Fibroblast of skin of back (primary cell): ENCODE data around the gene SPINK14. TPM values are rescaled to one million over a fixed set of nuclear protein-coding genes. Genes with fewer than 3 reads are reported as not detected.
A peak's percentile ranks its signal among the peaks of the same experiment; 100 is the strongest.

Source experiments
- DNase-seq: peaks from one replicate; pipeline ENCODE4 v3.0.0-alpha.2; 2013
- polyA plus RNA-seq, 2 experiments: library from polyadenylated mRNA; unstranded; fragments of 120-200 nt; gene quantifications; one replicate each; pipeline ENCODE4 v1.2.1, GENCODE V29; 2013; ENCODE audit not compliant: insufficient read length in 2 of 2

The SPINK14 gene, protein sequence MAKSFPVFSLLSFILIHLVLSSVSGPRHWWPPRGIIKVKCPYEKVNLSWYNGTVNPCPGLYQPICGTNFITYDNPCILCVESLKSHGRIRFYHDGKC
- polyA plus RNA-seq (2013, experiment 1 of 2; ENCODE audit: insufficient read length), result not detected
- not detected for polyA plus RNA-seq (2013, experiment 2 of 2; ENCODE audit: insufficient read length)

DNA sequence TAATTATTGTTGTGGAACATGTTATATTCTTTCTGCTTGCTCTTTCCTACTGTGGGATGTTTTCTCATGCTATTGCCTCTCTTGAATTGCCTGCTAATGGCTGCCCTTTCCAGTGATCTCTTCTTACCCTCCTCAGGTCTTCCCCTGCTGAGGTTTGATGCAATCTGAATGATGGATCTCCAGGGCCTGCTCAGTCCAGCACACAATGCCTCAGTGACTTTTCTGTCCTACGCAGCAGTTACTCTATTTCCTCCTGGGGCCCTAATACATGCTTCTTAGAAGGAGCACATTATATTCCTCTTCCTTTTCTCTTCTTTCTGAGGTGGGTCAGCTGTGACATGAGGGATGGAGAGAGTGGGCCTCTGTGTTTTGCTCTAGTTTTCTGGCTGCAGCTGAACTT, at the start of gene SPINK14:
TSS of gene SPINK14 (plus strand) at position 301 of the 400 bp plus-strand sequence. CDS start 1,187 bp downstream, outside the sequence.
- DNase-seq, result no peak

DNA sequence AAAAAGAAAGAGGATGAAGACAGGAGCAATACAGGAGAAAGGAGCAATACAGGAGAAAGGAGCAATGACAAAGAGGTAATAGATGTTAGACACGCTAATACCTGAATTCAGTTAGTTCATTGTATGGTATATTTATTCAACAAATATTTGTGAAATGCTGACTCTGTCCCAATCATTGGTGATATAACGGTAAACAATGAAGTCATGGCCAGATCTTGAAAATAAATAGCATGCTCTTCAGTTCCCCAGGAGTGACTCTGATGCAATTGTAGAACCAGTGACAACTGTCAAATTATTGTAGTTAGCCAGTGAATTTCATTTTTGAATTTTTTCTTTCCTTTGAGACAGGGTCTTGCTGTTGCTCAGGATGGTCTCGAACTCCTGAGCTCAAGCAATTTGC, 48.0 kb upstream of the SPINK14 start:
- DNase-seq, result no peak

DNA sequence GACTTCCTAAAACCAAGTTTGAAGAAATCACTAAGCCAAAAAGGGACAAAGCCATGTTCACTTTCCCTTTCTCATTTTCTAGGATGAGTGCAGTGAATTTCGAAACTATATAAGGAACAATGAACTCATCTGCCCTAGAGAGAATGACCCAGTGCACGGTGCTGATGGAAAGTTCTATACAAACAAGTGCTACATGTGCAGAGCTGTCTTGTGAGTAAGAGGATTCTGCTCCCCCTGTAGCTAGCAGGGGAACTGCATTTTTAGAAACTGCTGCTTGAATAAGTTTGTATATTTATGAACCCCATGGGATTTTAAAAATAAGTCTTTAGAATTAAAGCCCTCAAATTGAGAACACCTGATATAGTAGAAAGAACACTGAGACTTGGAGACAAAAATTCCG, 42.7 kb upstream of the SPINK14 start:
- no peak for DNase-seq

DNA sequence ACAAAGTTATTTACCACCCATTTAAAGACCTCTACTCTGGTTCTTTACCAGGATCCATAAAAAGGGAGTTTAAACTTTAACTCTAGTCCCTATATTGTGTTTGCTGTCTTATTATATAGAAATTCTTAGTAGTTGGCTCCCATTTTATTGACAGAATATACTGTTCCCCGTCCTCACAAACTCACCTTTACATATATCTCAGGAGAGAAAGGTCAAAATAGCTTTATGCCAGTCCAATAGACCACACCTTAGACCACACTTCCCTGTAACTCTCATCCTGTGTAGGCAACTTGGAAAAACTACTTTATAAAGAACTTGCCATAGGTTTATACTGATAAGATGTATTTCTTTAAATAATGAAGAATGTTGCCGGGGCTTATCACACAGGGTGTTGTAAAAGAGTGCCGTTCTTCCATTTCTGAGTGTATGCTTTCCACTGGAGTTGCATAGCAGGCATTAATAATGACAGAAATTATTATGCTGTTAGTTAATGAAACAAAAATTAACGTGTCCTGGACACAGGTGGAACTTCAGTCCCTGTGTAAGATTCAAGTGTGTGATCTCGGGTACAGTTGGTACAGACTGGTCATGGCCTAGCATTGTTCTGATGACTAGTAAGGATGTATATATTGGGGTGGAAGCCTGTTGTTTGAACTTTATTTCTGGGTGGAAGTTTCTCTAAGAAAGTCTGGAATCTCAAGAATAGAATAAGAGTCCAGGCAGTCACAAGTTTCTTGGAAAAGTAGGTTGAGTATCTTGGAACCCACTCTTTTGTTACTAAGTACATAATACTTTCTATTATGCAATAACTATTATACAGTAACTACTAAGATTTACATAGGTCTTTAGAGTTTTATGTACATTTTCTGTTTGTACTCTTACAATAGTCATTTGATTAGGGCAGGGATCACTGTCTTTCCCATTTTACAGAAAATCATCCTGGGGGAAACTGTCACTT, 33.0 kb upstream of the SPINK14 start:
- no peak for DNase-seq

DNA sequence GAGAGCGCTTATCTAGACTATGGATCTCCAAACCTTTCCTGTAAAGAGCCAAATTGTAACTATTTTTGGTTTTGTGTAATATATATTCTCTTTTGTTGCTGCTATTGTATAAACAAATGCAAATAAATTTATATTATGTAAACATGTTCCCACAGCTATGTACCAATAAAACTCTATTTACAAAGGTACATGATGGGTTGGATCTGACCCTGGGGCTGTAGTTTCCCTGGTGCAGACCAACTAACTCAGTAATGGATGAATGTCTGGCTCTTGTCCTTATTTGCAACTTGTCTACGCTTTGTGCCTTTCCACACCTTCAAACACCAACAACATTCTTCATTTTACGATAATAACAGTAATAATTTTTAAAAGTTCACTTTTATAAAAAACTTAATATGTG, 27.5 kb upstream of the SPINK14 start:
- DNase-seq, result no peak

DNA sequence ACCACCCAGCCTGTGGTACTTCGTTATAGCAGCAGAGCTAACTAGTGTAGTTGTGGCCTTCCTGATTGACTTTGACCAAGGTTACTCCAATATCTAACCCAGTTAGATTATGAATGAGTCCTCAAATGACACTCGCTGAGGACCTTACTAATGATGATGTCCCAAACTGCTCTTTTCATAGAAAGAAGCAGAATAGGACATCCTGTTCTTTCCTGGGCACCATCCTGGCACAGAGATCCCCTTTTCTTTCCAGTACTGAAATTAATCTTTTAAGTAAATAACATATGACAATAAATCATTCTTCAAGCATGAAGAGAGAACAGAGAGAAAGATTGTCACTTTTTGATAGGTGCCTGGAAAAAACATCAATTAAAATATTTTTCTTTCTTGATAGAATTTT, 26.7 kb upstream of the SPINK14 start:
- DNase-seq, result no peak

DNA sequence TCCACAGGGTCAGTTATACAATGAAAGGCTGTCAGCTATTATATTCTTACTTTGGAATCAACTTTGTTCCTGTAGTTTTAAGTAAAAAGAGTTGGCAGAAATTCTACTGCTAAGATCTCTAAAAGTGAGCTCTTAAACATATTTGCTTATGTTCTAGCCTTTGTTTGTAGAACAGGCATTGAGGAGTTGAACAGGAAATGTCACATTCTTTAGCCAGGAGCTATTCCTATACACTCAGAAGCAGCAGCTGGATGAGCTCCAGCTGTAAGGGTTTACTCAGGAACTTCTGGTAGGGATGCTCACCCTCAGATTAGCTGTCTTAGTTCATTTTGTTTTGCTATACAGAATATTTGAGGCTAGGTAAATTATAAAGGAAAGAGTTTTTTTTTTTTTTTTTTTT, 22.4 kb upstream of the SPINK14 start:
- peak; percentile 12 for DNase-seq

DNA sequence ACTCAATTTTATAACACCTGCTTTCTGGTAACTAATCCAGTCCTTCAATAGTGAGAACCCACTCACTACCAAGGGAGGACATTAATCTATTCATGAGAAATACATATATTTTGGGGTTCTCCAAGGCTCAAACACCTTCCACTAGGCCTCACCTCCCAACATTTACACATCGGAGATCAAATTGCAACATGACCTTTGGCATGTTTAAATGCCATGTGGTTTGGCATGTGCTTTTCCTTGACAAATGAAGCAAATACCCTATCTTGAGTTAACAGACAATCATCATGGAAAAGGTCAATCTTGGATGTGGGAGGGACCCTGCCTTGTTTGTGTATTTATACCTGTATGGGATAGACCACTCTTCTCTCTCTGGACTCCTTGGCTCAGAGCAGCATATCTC, 21.9 kb upstream of the SPINK14 start:
- no peak for DNase-seq

DNA sequence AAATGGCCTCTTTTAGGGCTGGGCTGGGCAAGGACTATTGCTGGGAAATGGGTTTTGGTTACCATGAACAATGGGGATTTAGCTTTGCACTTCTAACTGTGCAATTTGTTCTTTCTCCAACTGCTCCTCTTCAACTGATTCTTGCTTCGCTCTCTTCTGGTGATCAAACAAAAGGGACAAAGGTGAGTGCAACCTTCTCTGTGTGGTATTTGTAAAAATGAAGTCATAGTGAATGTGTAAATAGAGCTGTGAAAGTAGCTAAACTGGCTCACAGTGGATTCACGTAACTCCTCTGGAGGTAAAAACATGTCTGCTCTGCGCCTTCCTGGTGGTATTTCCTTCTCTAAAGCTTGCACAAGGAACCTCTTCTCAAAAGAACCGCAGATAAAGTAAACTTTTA, 20.9 kb upstream of the SPINK14 start:
- no peak for DNase-seq

DNA sequence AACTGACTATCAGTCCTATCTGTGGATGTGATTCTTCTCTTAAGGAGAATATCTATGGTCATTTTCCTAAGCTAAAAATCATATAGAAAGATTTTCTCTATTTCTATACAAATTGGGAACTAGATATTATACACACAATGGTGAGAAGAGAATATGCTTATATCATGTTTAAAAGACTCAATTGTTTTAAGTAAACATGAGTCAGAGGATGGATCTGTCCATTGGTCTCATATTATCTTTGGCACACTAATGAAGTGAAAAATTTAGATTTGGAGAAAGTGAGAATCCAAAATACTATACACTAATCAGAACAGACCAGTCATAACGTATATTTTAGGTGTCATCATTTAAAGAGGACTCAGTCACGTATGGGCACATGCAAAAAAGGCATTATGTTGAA, 16.5 kb upstream of the SPINK14 start:
- no peak for DNase-seq

DNA sequence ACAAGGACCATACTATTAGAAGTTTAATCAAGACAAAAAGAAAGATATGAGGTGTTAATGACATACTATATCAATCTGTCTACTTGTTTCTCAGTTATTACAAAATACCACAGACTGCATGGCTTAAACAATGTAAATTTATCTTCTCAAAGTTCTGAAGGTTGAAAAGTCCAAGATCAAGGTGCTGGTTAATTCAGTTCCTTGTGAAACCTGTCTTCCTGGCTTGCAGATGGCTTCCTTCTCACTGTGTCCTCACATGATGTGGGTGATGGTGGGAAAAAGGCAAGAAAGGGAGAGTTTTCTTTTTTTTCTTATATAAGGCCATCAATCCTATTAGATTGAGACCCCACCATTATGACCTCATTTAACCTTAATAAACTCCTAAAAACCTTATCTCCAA, 15.6 kb upstream of the SPINK14 start:
- no peak for DNase-seq

DNA sequence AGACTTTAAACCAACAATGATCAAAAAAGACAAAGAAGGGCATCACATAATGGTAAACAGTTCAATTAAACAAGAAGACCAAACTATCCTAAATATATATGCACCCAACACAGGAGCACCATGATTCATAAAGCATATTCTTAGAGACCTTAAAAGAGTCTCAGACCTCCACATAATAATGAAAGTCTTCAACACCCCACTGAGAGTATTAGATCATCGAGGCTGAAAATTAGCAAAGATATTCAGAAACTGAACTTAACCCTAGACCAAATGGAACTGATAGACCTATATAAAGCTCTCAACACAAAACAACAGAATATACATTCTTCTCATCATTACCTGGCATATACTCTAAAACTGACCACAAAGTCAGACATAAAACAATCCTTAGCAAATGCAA, 11.7 kb upstream of the SPINK14 start:
- no peak for DNase-seq

DNA sequence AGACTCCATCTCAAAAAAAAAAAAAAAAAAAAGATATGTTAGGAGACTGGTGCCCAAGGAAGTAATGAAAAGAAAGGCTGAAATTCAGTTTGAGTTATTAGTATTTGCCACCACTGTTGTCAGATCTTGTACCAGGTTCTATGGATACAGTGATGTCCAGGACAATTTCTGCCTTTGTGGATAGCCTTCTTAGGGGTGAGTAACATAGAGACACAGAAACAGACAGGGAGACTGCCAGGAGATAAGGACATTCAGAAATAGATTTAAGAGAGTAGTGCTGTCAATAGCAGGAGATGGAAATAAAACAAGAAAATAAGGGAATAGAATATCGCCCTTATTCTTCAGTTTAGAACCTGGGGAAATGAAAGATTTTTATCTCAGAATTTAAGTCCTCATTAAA, 6.3 kb upstream of the SPINK14 start:
- DNase-seq, result no peak

DNA sequence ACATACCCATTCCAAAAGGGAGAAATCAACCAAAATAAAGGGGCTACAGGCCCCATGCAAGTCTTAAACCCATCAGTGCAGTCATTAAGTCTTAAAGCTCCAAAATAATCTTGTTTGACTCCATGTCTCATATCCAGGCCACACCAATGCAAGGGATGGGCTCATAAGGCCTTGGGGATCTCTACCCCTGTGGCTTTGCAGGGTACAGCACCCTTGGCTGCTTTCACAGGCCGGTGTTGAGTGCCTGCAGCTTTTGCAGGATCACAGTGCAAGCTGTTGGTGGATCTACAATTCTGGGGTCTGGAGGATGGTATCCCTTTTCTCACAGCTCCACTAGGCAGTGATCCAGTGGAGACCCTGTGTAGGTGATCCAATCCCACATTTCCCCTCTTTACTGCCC, 5.0 kb upstream of the SPINK14 start:
- DNase-seq, result no peak

DNA sequence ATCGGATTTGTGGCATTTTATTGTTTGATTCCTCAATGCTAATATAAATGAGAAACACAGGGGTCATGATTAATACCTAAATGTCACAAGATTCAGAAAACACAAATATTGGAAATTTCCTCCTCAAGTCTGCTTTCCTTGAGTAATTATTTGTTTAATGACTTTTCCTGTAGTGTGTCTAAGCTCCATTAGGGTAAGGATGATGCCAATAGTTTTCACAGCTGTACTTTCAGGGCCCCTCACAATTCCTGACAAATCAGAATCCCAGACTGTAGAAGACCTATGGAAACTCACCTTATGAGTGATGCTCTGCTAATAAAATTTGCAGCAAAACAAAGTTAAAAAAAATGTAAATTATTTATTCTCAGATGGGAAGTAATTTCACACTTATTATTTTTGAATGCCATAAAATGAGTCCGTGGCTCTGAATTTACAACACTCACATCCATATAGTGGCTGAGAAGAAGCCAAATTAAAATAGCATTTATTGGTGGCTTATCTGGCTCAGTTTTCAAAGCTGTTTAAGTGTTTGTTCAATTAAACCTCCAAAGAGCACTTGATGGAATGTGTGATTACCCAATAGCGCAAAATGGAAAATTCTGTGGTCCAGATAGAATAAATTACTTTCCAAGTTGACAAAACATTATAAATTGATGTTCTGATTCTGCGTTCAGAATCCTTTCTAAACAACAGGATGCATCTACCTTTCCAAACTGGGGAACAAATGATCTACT, 1.6 kb upstream of the SPINK14 start:
- DNase-seq, result no peak

DNA sequence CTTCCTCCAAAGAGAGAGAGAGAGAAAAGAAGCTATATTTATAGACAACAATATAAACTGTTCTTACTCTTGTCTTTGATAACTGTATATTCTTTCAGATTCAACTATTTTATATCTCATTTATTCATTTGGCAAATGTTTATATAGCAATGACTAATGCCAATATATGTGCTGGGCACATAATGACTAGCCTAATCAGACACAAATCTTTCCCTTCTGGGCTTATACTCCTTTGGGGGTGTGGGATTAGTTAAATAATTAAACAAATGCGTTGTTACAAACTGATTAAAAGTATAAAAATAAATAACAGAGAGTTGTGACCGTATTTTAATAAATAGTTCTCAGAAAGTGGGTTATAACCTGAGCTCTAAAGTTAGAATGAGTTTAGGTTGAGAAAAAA, 4.0 kb downstream of the SPINK14 start:
- DNase-seq, result no peak

DNA sequence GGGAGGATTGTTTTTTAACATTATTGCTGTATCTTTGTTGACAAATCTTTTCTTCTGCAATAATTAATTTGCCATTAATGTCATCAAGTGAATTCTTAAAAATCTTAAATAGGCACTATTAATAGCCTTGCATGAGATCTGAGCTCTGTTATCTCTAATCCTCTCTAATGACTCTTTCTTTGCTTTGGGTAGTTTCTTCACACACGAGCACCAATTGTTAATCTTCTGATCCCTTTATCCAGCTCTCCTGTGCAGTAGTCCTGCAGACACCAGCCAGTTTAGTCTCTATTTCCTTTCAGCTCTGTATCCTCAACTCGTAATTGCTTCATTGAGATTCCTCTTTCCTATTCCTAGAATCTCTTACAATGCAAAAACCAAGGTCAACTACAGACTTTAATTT, 8.1 kb downstream of the SPINK14 start:
- no peak for DNase-seq

DNA sequence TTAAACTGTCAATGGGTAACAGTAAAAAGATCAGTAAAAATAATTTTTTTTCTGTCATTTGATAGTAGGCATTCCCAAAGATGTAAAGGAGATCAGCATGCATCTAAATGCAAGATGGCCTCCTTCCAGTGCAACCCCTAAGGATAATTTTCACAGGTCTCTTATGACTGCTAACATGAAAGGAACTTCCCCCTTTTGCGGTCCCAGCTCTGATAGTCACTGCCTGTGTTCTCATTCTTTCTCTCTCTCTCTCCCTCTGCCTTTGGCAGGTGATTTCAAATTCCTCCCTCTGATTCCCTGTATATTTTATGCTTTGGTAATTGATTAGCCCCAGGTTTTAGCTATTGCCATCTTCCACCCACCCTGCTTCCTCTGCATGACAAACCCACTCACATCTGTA, 8.9 kb downstream of the SPINK14 start:
- DNase-seq, result no peak

DNA sequence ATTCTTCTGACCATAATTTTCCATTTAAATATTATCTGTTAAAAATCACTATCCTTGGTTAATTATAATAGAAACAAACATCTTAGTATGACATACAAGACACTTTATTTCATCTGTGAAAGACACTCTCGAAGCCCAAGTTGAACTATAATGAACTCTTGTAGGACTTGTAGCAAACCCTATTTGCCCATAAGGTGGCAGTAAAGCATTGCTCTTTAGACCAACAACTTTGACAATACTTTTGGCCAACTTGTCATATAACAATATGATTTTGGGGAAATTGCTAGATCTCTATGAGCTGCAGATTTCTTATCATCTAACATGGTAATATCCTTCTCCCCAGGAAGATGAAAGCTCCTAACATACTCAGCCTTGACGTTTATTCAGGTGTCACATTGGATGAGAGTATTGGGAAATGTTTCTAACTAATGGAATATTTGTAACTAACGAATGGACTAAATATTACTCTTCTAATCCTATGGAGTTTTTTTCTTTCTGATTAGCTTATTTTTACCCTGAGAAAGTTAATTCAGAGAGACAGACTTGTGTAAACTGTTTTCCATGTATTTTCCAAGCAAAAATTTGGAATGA, 11.0 kb downstream of the SPINK14 start:
- DNase-seq, result peak; percentile 58

DNA sequence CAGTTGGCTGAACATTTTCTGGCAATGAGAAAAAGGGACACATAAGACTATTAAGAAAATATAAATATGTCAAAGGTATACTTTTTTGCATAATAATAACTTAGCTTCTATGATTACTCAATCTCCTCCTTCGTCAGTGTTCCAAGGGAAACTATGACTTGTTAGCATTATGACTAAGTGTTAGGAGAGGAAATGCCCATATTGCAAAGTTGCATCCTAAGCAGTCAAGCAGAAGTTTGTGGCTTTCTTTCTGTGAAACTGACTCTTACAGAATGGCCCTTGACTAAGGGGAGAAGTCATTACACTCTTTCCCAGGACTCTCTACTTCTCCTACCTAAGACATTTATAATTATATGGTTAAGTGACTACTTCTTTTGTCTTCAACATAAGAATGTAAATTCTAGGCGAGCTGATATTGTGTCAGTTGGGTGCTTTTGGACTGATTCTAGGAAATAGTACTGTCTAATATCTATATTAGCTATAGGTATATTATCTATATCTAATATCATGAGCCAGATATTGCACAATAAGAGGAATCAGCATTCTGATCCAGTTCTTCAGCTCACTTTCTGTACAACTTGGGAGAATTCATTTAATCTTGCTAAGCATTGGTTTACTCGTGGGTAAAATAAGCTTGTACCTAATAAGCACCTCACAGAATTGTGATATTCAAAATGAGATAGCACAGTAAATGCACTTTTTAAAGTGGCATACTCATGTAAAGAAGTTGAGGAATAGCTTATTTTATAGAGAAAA, 18.1 kb downstream of the SPINK14 start:
- peak; percentile 5 for DNase-seq

DNA sequence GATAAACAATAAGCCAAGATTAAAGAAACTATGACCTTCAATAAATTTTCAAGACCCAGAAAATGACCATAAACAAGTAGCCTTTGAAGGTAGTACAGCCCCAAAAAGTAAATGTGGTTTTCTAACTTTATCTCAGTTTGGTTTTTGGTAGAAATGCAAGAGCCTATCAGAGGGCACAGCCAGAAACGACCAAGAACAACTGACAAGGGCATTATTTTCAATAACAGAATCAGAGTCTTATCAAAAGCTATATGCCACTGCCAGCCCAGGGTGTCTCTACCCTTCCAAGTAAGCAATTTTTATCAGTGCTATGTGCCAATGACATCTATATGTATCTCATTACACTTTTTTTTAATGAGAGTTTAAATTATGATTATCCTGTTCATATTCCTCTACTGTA, 22.7 kb downstream of the SPINK14 start:
- DNase-seq, result no peak

DNA sequence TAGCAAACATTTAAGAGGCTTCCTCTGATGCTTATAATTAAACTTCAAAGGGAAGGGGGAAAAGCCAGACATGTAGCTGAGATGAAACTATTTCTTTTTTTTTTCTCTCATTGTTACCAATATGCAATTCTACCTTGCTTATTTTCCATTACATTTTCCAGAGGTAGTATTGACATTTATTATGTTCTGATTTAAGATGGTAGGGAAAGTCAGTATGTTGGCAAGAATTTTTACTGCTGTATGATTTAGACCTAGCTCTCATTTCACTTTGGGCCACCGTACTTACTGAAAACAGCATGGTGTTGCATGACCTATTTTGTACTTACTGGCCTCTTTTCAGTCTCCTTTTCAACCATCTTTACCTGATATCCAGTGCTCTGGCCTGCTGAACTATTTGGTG, 24.9 kb downstream of the SPINK14 start:
- DNase-seq, result no peak
